Kidney epithelial cell (primary cell): Measurements from ENCODE around the gene TMEM63A. TPM values are rescaled to one million over a fixed set of nuclear protein-coding genes. Genes with fewer than 3 reads are reported as not detected.
A peak's percentile ranks its signal among the peaks of the same experiment; 100 is the strongest.
"Not testable (repeated sequence)": the region's sequence is repeated elsewhere in the genome, so short reads cannot be mapped to it uniquely, and the experiment has no call there.

Experiments
- DNase-seq: peaks from one replicate; pipeline ENCODE4 v3.0.0-alpha.2; 2010; ENCODE audit warnings: low read depth
- H3K27me3 ChIP-seq: 2 replicates; pipeline ENCODE4 v1.6.0; 2011; ENCODE audit warnings: low read length; ENCODE audit not compliant: control insufficient read depth, insufficient read depth
- H3K36me3 ChIP-seq: 2 replicates; pipeline ENCODE4 v1.5.1; 2011; ENCODE audit warnings: low read length; ENCODE audit not compliant: control insufficient read depth, insufficient read depth
- H3K4me3 ChIP-seq: 2 replicates; pipeline ENCODE4 v1.5.1; 2011; ENCODE audit warnings: low read depth, mild to moderate bottlenecking, control low read depth, low read length
- CTCF ChIP-seq: IDR thresholded peaks from 2 replicates; pipeline ENCODE4 v1.5.1; 2011; ENCODE audit warnings: mild to moderate bottlenecking, moderate library complexity, low read length, control low read depth, inconsistent platforms; ENCODE audit not compliant: insufficient read depth, poor library complexity, severe bottlenecking
- total RNA-seq: library from RNA; depleted of rRNA; stranded (reverse); fragments of >200 nt; gene quantifications from 2 replicates; pipeline ENCODE4 v1.2.3, GENCODE V29; 2015

The TMEM63A gene
- total RNA-seq, 1 donor from 2014 or later = 17.5 TPM

GRCh38 chr1:225814381-225814780, 67.8 kb downstream of the TMEM63A start:
- no peaks in the 10 kb centered on the region for H3K36me3 ChIP-seq
- no peaks in the 10 kb centered on the region for H3K27me3 ChIP-seq
- H3K4me3 ChIP-seq = no peak overlapping the region
- DNase-seq = no peak
- TF ChIP-seq CTCF = no peak

DNA sequence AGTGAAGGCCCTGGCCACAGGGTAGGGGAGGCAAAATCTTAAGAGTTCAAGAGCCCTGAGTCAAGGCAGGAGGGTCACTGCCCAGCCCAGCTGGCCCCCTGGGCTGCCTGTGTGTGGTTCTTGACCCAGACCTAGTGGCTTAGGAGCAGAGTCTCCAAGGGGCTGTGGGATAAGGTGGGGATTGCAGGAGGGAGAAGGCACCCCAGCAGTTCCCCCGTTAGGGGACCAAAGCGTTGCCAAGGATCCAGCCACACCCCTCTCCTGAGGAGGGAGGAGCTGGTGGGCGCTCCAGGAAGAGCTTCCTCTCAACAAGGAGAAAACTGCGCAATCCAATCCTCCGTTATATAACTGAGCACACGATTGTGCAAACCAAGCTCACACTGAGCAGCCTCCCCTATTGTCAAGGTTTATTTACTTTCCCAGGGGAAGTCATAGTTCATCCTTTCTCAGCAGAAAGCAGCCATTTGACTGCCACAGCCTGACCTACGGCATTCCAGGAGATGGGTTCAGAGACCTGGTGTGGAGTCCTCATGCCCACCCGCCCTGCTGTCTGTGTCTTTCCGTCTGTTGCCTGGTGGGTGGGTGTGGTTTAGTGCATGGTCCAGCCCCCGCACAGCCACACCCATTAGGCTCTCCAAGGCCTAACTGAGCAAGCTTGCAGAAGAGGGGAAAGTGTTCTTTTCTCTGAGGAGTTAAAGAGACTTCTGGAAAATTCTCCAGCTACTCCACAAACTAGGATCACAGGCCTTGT, 68.8 kb downstream of the TMEM63A start:
- no peak for TF ChIP-seq CTCF
- DNase-seq = no peak
- H3K27me3 ChIP-seq = no peaks in the 10 kb centered on the region
- H3K36me3 ChIP-seq = no peaks in the 10 kb centered on the region
- no peak overlapping the region for H3K4me3 ChIP-seq

DNA sequence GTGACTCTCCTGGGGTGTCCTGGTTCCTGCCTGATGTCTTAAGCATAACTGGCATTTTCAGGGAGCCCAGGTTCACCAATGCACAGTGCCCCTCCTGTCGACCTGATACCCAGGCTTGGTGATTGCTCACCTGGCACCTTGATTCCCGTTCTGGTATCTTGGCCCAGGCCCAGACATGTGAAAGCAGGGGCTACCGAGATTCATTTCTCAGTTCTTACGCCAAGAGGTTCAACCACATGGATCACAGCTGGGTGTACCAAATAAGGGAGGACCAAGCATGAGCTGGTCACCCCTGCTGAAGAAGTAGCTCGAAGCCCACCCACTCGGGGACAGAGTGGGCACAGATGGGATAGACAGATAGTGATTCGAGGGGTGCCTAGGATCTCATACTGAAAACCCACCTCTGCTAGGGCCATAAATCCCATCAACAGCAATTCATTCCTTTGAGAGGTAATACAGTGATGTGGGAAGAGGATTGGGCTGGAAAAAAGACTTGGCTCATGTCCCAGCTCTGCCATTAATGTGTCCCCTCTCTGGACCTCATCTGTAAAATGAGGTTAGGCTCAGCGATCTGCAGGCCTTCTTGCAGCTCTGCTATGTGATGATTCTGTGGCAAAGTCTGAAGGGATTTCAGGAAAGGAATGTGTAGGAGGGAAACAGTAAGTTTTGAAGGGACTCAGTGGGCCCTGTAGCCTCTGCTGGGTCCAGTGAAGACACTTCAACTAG, 69.5 kb downstream of the TMEM63A start:
- no peaks in the 10 kb centered on the region for H3K27me3 ChIP-seq
- DNase-seq = no peak
- no peak for TF ChIP-seq CTCF
- no peaks in the 10 kb centered on the region for H3K36me3 ChIP-seq
- H3K4me3 ChIP-seq = no peak overlapping the region

GRCh38 chr1:225811622-225812487, 70.3 kb downstream of the TMEM63A start:
- Histone ChIP-seq H3K36me3 (no peaks in the 10 kb centered on the region), H3K4me3 (no peak overlapping the region), H3K27me3 (no peaks in the 10 kb centered on the region)
- no peak for DNase-seq
- peak; percentile 43 for TF ChIP-seq CTCF

GRCh38 chr1:225810579-225811538, 71.3 kb downstream of the TMEM63A start:
- DNase-seq, H3K36me3 ChIP-seq, H3K27me3 ChIP-seq: not testable (repeated sequence)
- H3K4me3 ChIP-seq = peak overlapping the region; percentile 82
